IPS-11a (cell line): ENCODE data around the gene LPIN1.
"Not testable (repeated sequence)": the region's sequence is repeated elsewhere in the genome, so short reads cannot be mapped to it uniquely, and the experiment has no call there.

Experiments used
- H3K4me3 ChIP-seq: one replicate; pipeline ENCODE4 v1.5.1; 2013; ENCODE audit warnings: low read depth, low read length, control low read depth

The LPIN1 gene

GRCh38 chr2:11807156-11808015 lies 61.0 kb downstream of the LPIN1 start:
- no peak overlapping the region for H3K4me3 ChIP-seq

- H3K4me3 ChIP-seq: no peak overlapping the region
Observed at GRCh38 chr2:11808016-11808400, 61.6 kb downstream of the LPIN1 start.

- no peak overlapping the region for H3K4me3 ChIP-seq
Observed at GRCh38 chr2:11809586-11810236, 63.3 kb downstream of the LPIN1 start.

GRCh38 chr2:11810237-11810977 lies 64.0 kb downstream of the LPIN1 start:
- no peak overlapping the region for H3K4me3 ChIP-seq

- H3K4me3 ChIP-seq: no peak overlapping the region
Observed at GRCh38 chr2:11811036-11811654, 64.7 kb downstream of the LPIN1 start.

GRCh38 chr2:11812466-11813248 lies 66.2 kb downstream of the LPIN1 start:
- H3K4me3 ChIP-seq: no peak overlapping the region

- H3K4me3 ChIP-seq: not testable (repeated sequence)
Observed at GRCh38 chr2:11813345-11813744, 66.9 kb downstream of the LPIN1 start.

- H3K4me3 ChIP-seq: no peak overlapping the region
Observed at GRCh38 chr2:11813951-11814350, 67.5 kb downstream of the LPIN1 start.

- H3K4me3 ChIP-seq: no peak overlapping the region
Observed at GRCh38 chr2:11814979-11815510, 68.6 kb downstream of the LPIN1 start.

GRCh38 chr2:11816935-11817334 lies 70.5 kb downstream of the LPIN1 start:
- not testable (repeated sequence) for H3K4me3 ChIP-seq

- H3K4me3 ChIP-seq: no peak overlapping the region
Observed at GRCh38 chr2:11819235-11819729, 72.8 kb downstream of the LPIN1 start.

GRCh38 chr2:11820650-11821049 lies 74.2 kb downstream of the LPIN1 start:
- no peak overlapping the region for H3K4me3 ChIP-seq

- H3K4me3 ChIP-seq: no peak overlapping the region
Observed at GRCh38 chr2:11821705-11822104, 75.3 kb downstream of the LPIN1 start.

- not testable (repeated sequence) for H3K4me3 ChIP-seq
Observed at GRCh38 chr2:11822359-11822745, 75.9 kb downstream of the LPIN1 start.

- H3K4me3 ChIP-seq: no peak overlapping the region
Observed at GRCh38 chr2:11822746-11823451, 76.5 kb downstream of the LPIN1 start.

GRCh38 chr2:11824901-11825828 lies 78.7 kb downstream of the LPIN1 start:
- H3K4me3 ChIP-seq: no peak overlapping the region

GRCh38 chr2:11827547-11827946 lies 81.1 kb downstream of the LPIN1 start:
- H3K4me3 ChIP-seq: no peak overlapping the region

- no peak overlapping the region for H3K4me3 ChIP-seq
Observed at GRCh38 chr2:11828933-11829323, 82.5 kb downstream of the LPIN1 start.
